ENCODE results near the gene SFXN5.

The SFXN5 gene

DNA sequence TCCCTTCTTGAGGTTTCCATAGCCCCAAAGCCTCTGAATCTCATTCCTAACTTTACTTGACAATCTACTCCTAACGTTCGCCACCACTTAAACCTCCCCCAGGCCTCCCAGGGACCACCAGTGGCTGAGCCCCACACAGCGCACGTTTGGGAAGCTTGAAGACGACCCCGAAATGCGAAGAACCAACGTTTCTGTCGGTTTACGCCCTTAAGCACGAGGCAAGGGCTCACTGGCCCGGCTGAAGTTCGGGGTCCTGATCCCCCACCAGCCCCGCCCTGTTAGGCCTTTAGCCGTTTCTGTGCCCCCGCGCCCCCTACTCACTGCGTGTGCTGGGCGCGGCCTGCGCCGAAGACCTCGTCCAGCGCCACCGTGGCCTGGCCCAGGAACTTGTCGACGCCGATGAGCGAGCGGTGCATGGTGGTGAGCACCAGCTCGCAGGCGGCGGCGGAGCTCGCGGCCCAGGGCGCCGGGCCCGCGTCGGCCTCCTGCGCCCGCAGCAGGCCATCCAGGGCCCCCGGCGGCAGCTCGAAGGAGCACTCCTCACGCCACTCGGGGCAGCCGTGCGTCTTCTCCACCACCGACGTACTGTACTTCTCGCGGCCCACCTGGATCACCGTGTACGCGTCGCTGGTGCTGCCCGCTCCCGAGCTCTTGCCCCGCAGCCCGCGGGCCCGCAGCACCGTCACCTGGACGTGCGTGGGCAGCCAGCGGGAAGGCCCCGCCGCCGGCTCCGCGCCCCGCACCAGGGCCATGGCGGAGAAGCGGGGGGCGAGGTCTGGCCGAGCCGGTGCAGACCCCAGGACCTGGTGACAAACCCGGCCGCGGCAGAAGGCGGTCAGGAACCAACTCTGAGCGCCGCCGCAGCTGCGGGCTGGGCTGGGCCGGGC is 40.8 kb upstream of the SFXN5 start:
- Histone ChIP-seq H3K36me3 (ENCODE audit: low read length) (no peaks in the 10 kb centered on the region), H3F3A (ENCODE audit: insufficient read depth) (no peaks in the 10 kb centered on the region), H3K27ac (ENCODE audit: low read depth, low read length) (no peak overlapping the region), H3K27me3 (ENCODE audit: low read length) (no peaks in the 10 kb centered on the region), H3K9me2 (replicated peaks; ENCODE audit: insufficient read depth, low read length) (no peaks in the 10 kb centered on the region), H3K9me3 (ENCODE audit: insufficient read depth, low read length) (no peaks in the 10 kb centered on the region), H3K79me2 (ENCODE audit: insufficient read depth, low read length) (no peaks in the 10 kb centered on the region), H3K9ac (ENCODE audit: low read length) (no peak overlapping the region), H3K4me3 (ENCODE audit: insufficient read depth, low read length, poor library complexity, severe bottlenecking) (no peak overlapping the region), H4K20me1 (ENCODE audit: low read depth, low read length) (no peaks in the 10 kb centered on the region), H2AFZ (ENCODE audit: low read depth, low read length, severe bottlenecking) (no peak overlapping the region), H3K4me2 (ENCODE audit: low read depth, low read length, poor library complexity, severe bottlenecking) (no peak overlapping the region)
- TF ChIP-seq, protein P1, sequence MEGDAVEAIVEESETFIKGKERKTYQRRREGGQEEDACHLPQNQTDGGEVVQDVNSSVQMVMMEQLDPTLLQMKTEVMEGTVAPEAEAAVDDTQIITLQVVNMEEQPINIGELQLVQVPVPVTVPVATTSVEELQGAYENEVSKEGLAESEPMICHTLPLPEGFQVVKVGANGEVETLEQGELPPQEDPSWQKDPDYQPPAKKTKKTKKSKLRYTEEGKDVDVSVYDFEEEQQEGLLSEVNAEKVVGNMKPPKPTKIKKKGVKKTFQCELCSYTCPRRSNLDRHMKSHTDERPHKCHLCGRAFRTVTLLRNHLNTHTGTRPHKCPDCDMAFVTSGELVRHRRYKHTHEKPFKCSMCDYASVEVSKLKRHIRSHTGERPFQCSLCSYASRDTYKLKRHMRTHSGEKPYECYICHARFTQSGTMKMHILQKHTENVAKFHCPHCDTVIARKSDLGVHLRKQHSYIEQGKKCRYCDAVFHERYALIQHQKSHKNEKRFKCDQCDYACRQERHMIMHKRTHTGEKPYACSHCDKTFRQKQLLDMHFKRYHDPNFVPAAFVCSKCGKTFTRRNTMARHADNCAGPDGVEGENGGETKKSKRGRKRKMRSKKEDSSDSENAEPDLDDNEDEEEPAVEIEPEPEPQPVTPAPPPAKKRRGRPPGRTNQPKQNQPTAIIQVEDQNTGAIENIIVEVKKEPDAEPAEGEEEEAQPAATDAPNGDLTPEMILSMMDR (IDR thresholded peaks at IDR 0.05; ENCODE audit: insufficient read depth, low read length, poor library complexity, severe bottlenecking): no peak
- no peak for TF ChIP-seq EZH2phosphoT487 (conservative IDR thresholded peaks at IDR 0.05; ENCODE audit: low read length)

DNA sequence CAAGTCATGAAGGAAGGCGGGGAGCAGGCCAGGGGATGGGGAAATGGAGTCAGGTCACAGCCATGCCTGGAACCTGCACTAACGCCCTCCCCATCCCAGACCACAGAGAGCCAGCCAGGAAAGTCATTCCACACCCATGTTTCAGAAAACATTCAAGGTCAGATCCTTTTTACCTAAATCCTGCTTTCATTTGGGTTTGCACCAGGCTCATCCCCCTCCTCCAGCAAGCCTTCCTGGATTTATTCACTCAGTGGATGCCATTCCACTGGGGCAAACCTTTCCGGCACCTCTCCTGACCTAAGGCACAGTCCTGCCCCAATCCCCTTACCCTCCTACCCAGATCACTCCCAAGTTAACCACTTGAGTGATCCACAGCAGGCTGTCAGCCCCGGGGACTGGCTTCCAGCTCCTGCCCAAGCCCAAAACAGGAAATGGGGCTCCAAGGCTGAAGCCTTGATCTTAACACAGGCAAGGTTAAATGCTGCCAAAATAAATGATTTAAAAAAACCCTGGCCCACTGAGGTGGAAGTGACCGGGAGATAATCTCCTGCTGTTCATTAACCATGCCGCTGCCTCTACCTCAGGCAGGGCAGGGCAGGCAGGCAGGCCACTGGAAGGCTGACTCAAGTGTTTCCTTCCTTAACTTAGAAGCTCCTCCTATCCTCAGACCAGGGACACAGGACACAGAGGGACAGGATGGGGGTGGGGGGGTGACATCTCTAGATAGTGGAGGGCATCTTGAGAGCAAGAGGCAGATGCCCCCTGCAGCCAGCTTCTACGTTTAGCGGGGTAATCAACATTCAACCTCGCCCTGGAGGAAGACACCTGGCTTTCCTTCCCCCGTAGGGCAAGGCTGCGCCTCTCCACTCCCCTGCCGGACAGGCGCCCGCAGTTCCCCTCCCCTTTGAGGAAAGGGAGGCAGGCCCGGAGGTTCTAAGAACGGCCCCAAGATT is 39.8 kb upstream of the SFXN5 start:
- no peaks in the 10 kb centered on the region for H3K36me3 ChIP-seq (ENCODE audit: low read length)
- H3K4me3 ChIP-seq (ENCODE audit: insufficient read depth, low read length, poor library complexity, severe bottlenecking): no peak overlapping the region
- no peak overlapping the region for H3K27ac ChIP-seq (ENCODE audit: low read depth, low read length)
- TF ChIP-seq, protein P1 (IDR thresholded peaks at IDR 0.05; ENCODE audit: insufficient read depth, low read length, poor library complexity, severe bottlenecking): no peak
- no peaks in the 10 kb centered on the region for H3K27me3 ChIP-seq (ENCODE audit: low read length)
- H4K20me1 ChIP-seq (ENCODE audit: low read depth, low read length): no peaks in the 10 kb centered on the region
- H3K9me3 ChIP-seq (ENCODE audit: insufficient read depth, low read length): no peaks in the 10 kb centered on the region
- no peaks in the 10 kb centered on the region for H3K9me2 ChIP-seq (replicated peaks; ENCODE audit: insufficient read depth, low read length)
- H2AFZ ChIP-seq (ENCODE audit: low read depth, low read length, severe bottlenecking): no peak overlapping the region
- no peaks in the 10 kb centered on the region for H3F3A ChIP-seq (ENCODE audit: insufficient read depth)
- no peak overlapping the region for H3K9ac ChIP-seq (ENCODE audit: low read length)
- no peaks in the 10 kb centered on the region for H3K79me2 ChIP-seq (ENCODE audit: insufficient read depth, low read length)
- H3K4me2 ChIP-seq (ENCODE audit: low read depth, low read length, poor library complexity, severe bottlenecking): no peak overlapping the region

DNA sequence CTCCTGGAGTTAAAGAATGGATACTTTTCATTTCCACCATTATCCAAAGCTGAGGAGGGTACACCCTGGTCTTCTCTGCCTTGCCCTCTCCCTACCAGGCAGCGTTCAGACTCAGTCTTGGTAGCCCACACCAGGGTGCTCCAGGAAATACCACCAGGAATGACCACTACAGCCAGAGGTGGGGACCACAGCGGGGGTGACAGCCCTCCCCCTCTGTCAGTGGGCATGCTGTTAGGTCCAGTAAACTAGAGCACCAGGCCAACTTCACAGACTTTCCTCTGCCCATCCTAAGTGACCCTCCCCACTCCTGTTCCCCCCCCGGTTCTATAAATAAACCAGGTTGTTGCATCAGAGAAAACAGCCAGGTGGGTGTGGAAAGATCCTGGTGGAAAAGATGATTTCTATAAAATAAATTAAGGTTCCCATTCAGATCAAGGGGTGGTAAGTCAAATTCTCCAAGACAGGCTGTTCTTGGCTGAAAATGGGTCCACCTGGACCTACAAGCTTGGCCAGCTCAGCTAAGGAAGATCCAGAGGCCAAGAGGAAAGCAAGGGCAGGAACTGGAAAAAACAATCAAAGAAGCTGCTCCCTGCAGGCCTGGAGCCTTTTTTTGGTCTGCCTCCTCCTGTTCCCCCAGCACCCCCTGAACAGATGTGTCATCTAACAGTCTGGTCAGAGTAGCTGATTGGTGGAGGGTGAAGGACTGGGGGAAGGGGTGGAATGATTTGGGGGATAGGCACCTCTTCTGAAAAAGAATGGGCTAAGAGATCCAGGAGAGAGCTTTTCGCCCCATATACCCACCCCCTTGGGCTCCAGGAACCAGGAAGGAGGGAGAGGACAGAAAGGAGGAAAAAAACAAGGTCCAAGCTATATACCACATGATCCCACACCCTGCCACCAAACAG is 38.9 kb upstream of the SFXN5 start:
- no peak overlapping the region for H2AFZ ChIP-seq (ENCODE audit: low read depth, low read length, severe bottlenecking)
- no peak overlapping the region for H3K9ac ChIP-seq (ENCODE audit: low read length)
- H3K4me3 ChIP-seq (ENCODE audit: insufficient read depth, low read length, poor library complexity, severe bottlenecking): no peak overlapping the region
- H4K20me1 ChIP-seq (ENCODE audit: low read depth, low read length): no peaks in the 10 kb centered on the region
- H3F3A ChIP-seq (ENCODE audit: insufficient read depth): no peaks in the 10 kb centered on the region
- H3K4me2 ChIP-seq (ENCODE audit: low read depth, low read length, poor library complexity, severe bottlenecking): no peak overlapping the region
- no peak for TF ChIP-seq EZH2phosphoT487 (conservative IDR thresholded peaks at IDR 0.05; ENCODE audit: low read length)
- TF ChIP-seq, protein P1 (IDR thresholded peaks at IDR 0.05; ENCODE audit: insufficient read depth, low read length, poor library complexity, severe bottlenecking): no peak
- no peaks in the 10 kb centered on the region for H3K36me3 ChIP-seq (ENCODE audit: low read length)
- H3K9me2 ChIP-seq (replicated peaks; ENCODE audit: insufficient read depth, low read length): no peaks in the 10 kb centered on the region
- no peaks in the 10 kb centered on the region for H3K9me3 ChIP-seq (ENCODE audit: insufficient read depth, low read length)
- H3K27ac ChIP-seq (ENCODE audit: low read depth, low read length): no peak overlapping the region
- no peaks in the 10 kb centered on the region for H3K79me2 ChIP-seq (ENCODE audit: insufficient read depth, low read length)
- H3K27me3 ChIP-seq (ENCODE audit: low read length): no peaks in the 10 kb centered on the region
